Inferior parietal cortex (tissue), 1 donor: ENCODE data around the gene QSOX2.
A peak's percentile ranks its signal among the peaks of the same experiment; 100 is the strongest.

Source experiments
- DNase-seq: peaks from one replicate; pipeline ENCODE4 v3.0.0-alpha.2; 2016; ENCODE audit errors: extremely low spot score

Gene QSOX2, protein sequence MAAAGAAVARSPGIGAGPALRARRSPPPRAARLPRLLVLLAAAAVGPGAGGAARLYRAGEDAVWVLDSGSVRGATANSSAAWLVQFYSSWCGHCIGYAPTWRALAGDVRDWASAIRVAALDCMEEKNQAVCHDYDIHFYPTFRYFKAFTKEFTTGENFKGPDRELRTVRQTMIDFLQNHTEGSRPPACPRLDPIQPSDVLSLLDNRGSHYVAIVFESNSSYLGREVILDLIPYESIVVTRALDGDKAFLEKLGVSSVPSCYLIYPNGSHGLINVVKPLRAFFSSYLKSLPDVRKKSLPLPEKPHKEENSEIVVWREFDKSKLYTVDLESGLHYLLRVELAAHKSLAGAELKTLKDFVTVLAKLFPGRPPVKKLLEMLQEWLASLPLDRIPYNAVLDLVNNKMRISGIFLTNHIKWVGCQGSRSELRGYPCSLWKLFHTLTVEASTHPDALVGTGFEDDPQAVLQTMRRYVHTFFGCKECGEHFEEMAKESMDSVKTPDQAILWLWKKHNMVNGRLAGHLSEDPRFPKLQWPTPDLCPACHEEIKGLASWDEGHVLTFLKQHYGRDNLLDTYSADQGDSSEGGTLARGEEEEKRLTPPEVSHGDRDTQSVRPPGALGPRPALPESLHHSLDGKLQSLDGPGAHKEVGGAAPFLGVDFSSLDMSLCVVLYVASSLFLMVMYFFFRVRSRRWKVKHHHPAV

DNA sequence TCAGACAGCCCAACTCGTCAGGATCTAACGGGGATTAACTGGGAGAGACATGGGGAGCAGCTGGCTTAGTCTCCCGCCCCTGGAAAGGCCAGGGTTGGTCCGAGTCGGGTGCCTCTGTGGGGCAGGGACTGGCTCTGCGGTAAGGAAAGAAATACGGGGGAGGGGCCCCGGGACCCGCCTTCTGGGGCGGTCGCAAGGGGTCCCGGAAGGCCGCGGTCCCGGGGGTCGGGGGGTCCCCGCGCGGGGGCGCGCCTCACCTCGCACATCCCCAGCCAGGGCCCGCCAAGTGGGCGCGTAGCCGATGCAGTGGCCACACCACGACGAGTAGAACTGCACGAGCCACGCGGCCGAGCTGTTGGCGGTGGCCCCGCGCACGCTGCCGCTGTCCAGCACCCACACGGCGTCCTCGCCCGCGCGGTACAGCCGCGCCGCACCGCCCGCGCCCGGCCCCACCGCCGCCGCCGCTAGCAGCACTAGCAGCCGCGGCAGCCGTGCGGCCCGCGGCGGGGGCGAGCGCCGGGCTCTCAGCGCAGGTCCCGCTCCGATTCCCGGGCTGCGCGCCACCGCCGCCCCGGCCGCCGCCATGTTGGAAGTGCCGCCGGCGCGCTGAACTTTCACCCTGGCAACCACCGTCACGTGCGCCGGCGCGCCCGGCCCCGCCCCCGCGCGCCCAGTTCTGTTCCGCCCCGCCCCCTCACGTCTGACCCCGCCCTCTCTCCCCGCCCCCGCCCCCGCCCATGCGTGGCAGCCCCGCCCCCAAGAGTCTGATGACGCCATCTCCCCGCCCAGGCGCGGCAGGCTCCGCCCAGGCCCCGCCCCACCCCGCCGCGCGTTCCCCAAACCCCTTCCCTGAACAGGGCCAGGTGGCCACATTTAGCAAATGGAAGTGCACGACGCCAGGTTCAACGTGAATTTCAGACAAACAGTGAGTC, at the start of gene QSOX2:
TSS of gene QSOX2 (minus strand) at position 594 of the 932 bp plus-strand sequence. CDS start at position 585, 9 bp downstream.
- DNase-seq = peak; percentile 66

DNA sequence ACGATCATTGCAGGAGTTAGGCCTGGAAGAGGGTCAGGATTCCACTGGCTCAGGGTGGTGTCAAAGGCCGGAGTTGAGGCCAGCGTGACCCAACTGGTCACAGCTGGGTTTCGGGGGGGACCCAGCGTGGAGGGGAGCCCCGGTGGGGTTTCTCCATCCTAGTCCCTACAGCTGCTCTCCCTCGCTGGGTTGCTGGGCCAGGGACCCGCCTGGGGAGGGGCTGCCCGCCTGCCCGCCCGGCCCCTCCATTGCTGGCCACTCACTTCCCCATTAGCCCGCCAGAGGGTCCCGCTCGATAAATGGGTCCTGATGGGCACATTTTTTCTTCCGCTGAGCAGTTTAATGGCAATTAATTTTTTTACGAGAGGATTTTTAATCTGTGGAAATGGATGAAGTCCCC, 49.4 kb upstream of the QSOX2 start:
- no peak for DNase-seq

DNA sequence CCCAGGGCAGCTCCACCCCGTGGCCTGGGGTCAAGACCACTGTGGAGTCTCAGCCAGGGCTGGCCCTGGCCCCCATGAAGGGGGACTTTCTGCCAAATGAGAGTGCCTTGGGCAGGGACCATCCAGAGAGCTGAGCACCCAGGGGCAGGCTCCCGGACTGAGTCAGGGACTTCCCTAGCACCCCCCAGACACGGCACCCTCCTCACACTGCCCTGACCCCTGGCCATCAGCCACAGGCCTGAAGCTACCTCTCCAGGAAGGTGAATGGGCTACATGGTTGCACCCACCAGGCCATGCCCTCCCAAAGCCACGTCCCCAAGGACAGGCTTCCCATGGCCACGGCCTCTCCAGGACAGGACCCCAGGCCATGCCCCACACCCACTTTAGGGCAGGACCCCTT, 48.8 kb upstream of the QSOX2 start:
- no peak for DNase-seq

DNA sequence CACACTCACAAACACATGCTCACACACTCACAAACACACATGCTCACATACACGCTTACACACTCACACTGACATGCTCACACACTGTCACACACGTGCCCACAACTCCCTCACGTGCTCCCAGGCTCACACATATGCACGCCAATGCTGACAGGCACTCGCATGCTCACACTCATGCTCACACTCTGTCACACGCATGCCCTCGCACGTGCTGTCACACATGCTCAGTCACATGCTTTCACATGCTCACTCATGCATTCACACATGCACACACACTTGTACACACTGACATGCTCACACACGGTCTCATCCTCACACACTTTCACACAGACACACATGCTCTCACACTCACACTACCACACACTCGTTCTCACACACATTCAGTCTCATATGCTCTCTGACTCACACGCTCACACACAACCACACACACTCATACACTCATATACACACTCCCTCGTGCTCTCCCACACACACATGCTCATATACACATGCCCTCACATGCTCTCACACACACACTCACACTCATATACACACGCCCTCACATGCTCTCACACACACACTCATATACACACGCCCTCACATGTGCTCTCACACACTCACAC, 48.0 kb upstream of the QSOX2 start:
- DNase-seq = no peak

DNA sequence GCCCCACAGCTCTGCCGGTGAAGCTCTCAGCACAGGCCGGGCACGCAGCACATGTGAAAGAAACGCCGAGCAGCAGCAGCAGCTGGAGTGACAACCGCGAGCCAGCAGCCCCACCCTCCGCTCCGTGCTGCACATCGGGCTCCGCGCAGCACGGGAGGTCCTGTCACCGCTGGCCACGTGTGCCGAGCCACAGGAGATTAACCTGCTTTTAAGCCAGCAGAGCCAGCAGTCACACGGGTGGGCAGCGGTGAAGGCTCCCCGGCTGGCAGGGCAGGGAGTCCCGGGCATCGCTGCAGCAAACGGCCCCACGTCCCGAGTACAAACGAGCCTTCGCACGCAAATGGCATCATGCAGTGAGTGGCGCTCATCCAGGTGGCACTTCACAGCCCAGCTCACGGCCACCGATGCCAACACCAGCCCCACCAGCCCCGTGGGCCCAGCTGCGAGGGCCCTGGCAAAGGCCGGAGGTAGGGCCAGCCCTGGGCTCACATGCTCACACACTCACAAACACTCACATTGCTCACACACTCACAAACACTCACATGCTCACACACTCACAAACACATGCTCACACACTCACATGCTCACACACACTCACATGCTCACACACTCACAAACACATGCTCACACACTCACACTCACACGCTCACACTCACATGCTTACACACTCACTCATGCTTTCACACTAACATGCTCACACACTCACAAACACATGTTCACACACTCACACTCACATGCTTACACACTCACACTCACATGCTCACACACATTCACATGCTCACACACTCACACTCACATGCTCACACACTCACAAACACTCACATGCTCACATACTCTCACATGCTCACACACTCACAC, 47.2 kb upstream of the QSOX2 start:
- no peak for DNase-seq

DNA sequence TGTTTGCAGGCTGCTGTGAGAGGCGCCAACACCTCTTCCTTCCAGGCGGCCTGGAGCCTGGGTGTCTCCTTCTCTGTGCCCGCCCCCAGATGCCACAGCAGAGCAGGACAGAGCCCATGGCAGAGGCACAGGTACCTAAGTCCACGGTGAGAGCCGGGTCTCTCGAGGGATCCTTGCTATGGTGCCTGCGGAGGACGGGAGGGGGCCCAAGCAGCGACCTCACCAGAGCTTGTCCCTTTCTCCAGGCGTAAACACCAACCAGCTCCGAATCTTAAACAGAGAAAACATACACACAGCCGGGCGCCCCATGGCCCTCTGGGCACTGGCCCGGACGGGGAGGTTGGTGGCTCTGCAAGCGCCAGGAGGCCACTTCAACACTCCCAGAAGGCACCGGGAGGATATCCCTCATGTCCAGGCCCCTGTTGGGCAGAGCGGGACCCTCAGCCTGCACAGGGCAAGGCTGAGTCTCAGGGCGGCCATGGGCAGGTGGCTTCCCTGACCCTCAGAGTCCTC, 46.5 kb upstream of the QSOX2 start:
- DNase-seq = no peak

DNA sequence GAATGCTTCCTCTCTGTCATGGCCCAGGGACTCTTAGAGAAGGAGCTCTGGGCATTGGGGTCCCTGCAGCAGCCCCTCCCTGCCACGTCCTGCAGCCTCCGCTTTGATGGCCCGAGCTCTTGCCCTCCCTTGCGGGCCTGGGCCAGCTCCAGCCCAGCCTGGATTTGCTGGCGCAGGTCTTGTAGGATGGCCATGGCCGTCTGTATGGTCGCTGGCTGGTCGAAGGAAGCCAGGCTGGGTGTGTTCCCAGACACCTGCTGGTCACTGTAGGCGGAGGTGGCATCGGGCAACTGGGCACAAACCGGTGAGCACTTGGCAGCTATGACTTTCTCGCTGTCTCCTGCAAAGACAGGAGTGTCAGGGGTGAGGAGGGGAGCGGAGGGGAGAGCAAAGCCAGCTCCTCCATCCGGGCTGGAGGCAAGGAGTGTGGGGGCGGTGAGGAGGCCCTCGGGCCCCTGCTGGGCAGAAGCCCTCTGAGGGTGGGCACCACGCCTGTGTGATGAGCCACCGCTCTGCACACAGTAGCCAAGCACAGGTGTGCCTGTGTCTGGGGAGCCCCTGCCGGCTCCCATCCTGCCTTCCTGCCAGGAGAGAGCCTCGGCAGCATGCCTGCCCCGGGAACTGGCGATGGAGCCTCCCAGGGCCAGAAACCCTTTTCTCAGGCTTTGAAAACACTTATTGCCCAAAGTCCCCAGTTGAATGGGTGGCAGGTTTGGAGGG, 45.9 kb upstream of the QSOX2 start:
- DNase-seq = no peak

DNA sequence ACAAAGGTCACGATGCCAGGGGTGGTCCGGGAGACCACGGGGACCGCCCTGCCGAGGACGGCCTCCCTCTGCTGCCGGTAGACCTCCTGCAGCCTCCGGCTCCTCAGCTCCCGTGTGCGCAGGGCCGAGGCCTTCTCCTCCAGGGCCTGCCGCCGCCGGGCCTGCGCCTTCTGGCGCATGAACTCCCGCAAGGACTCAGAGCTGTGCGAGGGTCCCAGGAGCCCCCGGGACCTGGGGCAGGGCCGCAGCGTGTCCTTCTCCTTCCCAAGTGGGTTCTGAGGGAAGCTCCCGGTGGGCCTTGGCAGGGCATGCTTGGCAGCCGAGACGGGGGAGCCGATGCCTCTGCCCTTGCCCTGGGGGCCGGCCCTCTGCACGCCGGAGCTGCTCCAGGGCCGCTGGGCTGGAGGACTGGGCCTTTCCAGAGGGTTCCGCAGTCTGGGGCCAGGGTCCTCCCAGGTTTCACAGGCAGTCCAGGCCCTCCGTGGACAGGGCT, 44.9 kb upstream of the QSOX2 start:
- no peak for DNase-seq

DNA sequence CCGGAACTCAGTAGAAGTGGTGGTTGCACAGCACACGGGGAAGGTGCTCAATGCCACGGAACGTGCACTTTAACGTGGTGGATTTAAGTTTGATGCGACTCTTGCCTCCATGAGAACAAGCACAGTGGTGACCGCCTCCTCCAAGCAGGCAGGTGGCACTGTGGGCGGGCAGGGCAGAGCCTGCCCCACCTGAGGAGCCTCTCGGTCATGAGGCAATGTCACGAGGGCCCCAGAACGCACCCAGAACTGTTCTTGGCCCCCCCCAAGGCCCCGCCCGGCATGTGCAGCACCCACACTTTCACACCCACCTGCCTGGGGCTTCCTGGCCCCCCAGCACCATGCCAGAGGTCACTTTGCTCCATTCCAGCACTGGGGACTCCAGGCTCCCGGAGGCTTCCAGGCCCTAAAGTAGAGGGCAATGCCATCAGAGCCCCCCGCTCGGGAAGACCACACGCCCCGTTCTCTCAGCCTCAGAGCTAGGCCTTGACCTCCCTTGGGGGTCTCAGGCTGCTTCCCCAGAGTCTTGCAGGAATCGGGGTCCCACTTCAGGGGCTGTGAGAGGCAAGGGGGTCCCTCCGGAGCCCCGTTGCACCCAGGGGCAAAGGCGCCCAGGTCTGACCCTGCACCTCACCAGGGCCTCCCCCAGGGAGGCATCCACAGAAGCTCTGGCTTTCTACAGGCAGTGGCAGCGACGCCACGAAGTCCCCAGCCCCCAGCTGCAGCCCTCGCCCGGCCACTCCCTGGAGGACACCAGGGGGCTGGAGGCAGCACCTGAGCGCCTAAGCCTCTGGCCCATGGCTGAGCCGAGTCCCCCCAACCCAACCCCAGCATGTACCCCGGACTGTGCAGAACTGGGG, 44.3 kb upstream of the QSOX2 start:
- DNase-seq = no peak

DNA sequence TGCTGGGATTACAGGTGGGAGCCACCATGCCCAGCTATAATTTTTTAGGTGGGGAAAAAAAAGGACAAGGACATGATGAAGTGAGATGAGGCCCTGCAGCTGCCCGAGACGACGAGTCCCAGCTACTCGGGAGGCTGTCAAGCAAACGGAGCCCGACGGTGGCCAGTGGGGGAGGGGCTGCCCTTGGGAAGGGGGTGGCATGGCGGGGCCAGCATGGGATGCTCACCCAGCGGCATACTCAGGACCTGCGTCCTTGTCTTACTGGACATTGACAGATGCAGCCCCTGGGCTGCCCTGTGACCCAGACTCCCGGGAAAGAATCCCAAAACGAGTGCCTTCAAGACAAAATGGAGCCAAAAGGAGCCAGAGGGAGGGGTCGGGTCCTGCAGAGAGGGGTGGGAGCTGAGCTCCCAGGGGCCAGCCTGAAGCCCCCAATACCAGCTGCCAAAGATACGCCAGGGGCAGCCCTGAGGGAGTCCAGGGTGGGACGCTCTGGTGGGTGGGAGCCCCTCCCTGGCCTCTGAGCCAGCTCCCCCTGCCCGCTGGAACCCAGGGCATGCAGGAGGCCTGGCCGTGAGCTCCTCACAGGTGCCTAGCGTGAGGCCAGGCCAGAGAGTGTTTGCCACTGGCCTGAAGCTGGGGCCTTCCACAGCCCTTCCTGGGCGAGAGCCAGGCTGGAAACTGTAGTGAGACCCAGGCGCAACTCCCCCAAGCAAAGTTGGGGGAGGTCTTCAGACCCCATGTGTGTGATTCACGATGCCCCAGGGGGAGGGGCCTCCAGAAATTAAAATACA, 42.5 kb upstream of the QSOX2 start:
- DNase-seq = no peak

DNA sequence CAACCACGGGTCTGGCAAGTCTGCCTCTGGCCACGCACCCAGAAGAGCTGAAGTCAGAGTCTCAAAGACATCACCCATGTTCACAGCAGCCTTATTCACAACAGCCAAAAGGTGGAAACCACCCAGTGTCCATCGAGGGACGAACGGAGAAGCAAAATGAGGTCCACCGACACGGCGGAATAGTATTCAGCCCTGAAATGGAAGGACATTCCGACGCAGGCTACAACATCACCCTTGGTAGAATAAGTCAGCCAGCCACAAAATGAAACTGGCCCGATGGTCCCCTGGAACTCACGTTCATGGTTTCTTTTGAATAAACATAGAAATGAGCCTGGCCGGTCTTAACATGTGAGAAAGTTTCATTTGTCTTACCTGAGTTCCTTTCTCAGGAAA, 41.4 kb upstream of the QSOX2 start:
- DNase-seq = no peak

DNA sequence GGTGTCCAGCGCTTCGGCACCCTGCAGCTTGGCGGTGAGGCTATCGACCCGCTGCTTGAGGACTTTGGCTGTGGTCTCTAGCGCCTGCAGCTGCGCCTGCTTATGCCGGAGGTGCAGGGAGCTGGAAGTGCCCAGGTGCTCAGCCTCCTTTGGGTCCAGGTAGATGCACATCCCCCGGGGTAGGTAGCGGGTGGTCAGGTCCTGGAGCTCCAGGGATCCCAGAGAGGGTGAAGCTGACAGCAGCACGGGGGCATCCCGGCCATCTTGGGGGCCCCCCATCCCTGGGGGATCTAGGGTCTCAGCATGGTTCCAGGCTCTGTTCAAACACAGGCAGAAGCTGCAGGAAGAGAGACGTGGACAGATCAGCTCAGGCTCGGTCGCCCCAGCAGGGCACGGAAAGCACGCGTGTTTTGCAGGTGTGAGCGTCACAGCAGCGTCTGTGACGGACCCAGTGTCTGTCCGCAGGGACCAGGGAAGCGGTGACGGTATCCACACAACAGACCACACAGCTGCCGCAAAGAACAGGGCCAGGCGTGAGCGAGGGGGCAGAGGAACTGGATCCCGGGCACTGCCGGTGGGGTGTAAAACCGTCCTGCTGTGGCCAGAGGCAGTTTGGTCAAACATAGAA, 40.9 kb upstream of the QSOX2 start:
- no peak for DNase-seq

DNA sequence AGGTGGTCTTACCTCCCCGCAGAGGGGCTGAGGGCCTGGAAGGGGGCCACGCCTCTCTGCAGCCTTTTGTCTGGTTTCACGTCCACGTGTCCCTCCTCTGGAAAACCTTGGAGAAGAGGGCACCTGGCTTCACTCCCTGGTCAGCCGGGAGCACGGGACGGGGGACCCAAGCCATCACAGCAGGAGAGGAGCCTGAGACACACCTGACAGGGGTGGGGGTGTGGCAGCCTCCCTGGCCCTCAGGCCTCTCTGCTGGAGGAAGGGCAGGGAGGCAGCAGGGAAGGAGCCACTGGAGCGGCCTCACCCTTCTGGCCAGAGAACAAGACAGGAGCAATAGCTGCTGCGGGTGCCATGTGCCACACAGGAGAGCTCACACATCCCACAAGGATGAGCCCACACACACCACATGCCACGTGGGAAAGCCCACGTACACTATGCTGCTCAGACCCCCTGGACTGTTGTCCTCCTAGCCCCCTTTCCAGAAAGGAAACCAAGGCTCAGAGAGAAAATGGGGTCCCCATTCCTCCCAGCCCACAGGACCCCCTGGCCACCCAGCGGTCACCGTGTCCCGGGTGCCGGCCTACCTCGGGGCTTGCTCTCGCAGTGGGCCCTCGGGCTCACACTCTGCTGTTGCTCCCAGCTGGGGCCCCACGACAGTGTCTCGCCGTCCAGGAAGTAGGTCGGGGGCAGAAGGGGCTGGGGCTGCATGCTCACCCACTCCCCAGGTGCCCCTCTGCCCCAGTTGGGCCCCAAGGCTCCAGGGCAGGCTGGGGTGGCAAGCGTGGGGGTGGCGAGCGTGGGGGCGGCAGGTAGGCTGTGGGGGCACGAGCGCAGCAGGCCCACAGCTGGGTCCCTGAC, 40.1 kb upstream of the QSOX2 start:
- DNase-seq = no peak

DNA sequence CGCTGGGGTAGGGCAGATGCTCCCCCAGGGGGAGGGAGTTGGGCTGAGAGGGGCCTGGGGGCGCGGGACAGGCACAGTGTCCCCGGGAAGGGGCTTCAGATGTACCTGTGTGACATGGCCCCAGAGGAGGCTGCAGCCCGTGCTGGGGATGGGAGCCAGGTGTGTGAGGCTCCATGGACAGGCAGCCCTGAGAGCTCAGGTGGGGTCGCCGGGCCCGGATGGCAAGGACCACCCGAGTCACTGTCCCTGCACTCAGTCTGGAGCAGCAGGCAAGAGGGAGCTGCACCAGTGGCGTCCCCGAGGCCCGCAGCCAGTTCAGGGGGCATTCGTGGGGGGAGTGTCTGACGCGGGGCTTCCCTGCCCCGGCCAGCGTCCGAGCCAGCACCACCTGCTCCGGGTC, 39.3 kb upstream of the QSOX2 start:
- DNase-seq = no peak

DNA sequence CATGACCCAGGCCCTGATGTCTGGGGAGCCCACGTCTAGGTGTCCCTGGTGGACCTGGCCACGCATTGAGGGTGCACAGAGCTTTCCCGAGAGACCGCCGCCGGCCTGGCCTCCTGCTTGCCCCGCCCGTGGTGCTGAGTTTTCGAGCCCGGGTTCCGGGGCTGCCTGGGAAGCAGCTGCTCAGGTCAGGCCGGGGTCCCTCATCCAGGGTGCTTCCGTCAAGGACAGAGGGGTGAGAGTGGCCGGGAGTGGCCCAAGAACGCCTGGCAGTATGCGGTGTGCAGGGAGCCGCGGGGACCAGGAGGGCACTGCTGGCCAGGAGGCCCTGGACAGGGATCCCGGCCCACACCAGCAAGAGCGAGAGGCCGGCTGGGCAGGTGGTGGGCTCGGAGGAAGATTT, 38.7 kb upstream of the QSOX2 start:
- no peak for DNase-seq
